Activated CD8-positive, alpha-beta memory T cell treated with anti-CD3 and anti-CD28 coated beads for 36 hours (primary cell): ENCODE data around the gene MND1. TPM values are rescaled to one million over a fixed set of nuclear protein-coding genes. Genes with fewer than 3 reads are reported as not detected.
"Not testable (repeated sequence)": the region's sequence is repeated elsewhere in the genome, so short reads cannot be mapped to it uniquely, and the experiment has no call there.

Source experiments
- CTCF ChIA-PET: fragments of 350-600 bp; sonication (Branson Sonifier 250); formaldehyde crosslinking; loops from one replicate; lab custom pipeline; 2021; ENCODE audit warnings: antibody characterized with exemption; lab: Charles Lee
- POLR2A ChIA-PET: fragments of 350-600 bp; sonication (Branson Sonifier 250); formaldehyde crosslinking; loops from one replicate; lab custom pipeline; 2021; ENCODE audit warnings: antibody characterized with exemption; lab: Charles Lee
- total RNA-seq, 2 experiments: library from RNA; stranded (reverse); gene quantifications; one replicate each; pipeline ENCODE4 v1.2.3, GENCODE V29; 2021

The MND1 gene
- total RNA-seq, 2 experiments from 2014 or later: 24.3 to 25.1 TPM

- ChIA-PET POLR2A (no interaction called here), CTCF (no interaction called here)
Observed at GRCh38 chr4:153453402-153453801, 108.9 kb downstream of the MND1 start.

GRCh38 chr4:153458969-153459368, 114.5 kb downstream of the MND1 start:
- ChIA-PET POLR2A (no interaction called here), CTCF (interaction anchor here (0.9 kb wide), 1 partner anchor 40 kb away, joined by 4 read pairs; no protein-coding TSS in a partner anchor)

GRCh38 chr4:153461549-153461948, 117.1 kb downstream of the MND1 start:
- POLR2A ChIA-PET: not testable (repeated sequence)

GRCh38 chr4:153464068-153464467, 119.6 kb downstream of the MND1 start:
- POLR2A ChIA-PET: no interaction called here
- CTCF ChIA-PET: no interaction called here

More at GRCh38 chr4:153461549-153461948, 117.1 kb downstream of the MND1 start:
- CTCF ChIA-PET: not testable (repeated sequence)

Other genes with a start within 250 kb of the MND1 start
- under 1 TPM; 0.11 to 0.44 TPM for gene TRIM2, start 140.2 kb upstream of the MND1 start, total RNA-seq
- gene TMEM131L, start 121.7 kb downstream of the MND1 start, total RNA-seq: 10 to 100 TPM; 28.3 to 30.9 TPM